Ovary (tissue), 9 donors: ENCODE results near the gene EPG5. TPM values are rescaled to one million over a fixed set of nuclear protein-coding genes. Genes with fewer than 3 reads are reported as not detected.

Source experiments
- DNase-seq, 5 donors: peaks; one replicate each; pipeline ENCODE4 v3.0.0-alpha.2; 2019 to 2020
- H3K27ac ChIP-seq, 2 donors: fragments of 200-600 bp; one replicate each; pipeline versions ENCODE4 v1.5.1 to v1.8.0; 2019 to 2022
- H3K27me3 ChIP-seq: fragments of 200-600 bp; one replicate; pipeline ENCODE4 v1.8.0; 2022
- H3K36me3 ChIP-seq: fragments of 200-600 bp; sonication (generic); one replicate; pipeline ENCODE4 v1.5.1; 2019
- H3K4me1 ChIP-seq: one replicate; pipeline ENCODE4 v1.8.1; 2013; ENCODE audit warnings: mild to moderate bottlenecking, moderate library complexity; ENCODE audit not compliant: insufficient read depth
- H3K4me3 ChIP-seq: fragments of 200-600 bp; sonication (generic); one replicate; pipeline ENCODE4 v1.5.1; 2017
- H3K9me3 ChIP-seq, 2 donors: fragments of 200-600 bp in 1 of 2; sonication (generic) in 1 of 2; one replicate each; pipeline versions ENCODE4 v1.5.1 to v1.8.1; 2013 to 2019; ENCODE audit warnings: mild to moderate bottlenecking in 1 of 2, moderate library complexity in 1 of 2
- EP300 ChIP-seq: sonication (generic); formaldehyde crosslinking; IDR thresholded peaks from one replicate; pipeline ENCODE4 v1.6.1; 2017; ENCODE audit warnings: antibody characterized with exemption
- POLR2A ChIP-seq: fragments of 450-650 bp; IDR thresholded peaks from one replicate; pipeline ENCODE4 v1.6.1; 2017; ENCODE audit warnings: antibody characterized with exemption, mild to moderate bottlenecking, moderate library complexity
- WGBS, 3 donors: extraction: QIAGEN DNeasy Blood & Tissue Kit in 1 of 3; methylation state at CpG; one replicate each; pipeline versions ENCODE4 v1.1.5 to v1.1.7; 2013 to 2017; 5-methylcytosine and 5-hydroxymethylcytosine counted together
- intact Hi-C, 4 donors: fragments of 100-400 bp; cut with DNase I; formaldehyde crosslinking; loops; one replicate each; pipeline versions ENCODE4 v1.11.0 to v1.15.1; 2022 to 2023
- polyA plus RNA-seq, 2 donors: library from polyadenylated mRNA; stranded (reverse); fragments of 200-250 nt in 1 of 2; fragments of 350-450 nt in 1 of 2; fragmentation: Illumina TruSeq in 1 of 2; extraction: RNeasy Lipid Tissue Mini Kit (QIAGEN cat#74804) in 1 of 2; gene quantifications; one replicate each; pipeline ENCODE4 v1.2.3, GENCODE V29; 2013 to 2014
- total RNA-seq, 7 donors: library from RNA; depleted of rRNA in 2 of 7; stranded (reverse); fragments of >200 nt in 2 of 7; fragmentation: NEBNext Ultra II Directional in 3 of 7; extraction: Animal tissue kit (Norgen Biotek cat#: 25700) in 3 of 7; gene quantifications; one replicate each; pipeline versions ENCODE4 v1.1.0 to v1.2.4, GENCODE V29; 2016 to 2023
- TF ChIP-seq, protein P1 (sequence below), 3 donors: fragments of 450-650 bp in 2 of 3; fragments of 200-600 bp in 1 of 3; IDR thresholded peaks; one replicate each; pipeline versions ENCODE4 v1.5.1 to v1.8.0; 2016 to 2022; ENCODE audit warnings: antibody characterized with exemption in 3 of 3, mild to moderate bottlenecking in 1 of 3
- donor health status: DM: no; HTN: no; CAD: no; lungs with moderate emphysema.
- donor health status: DM: no; HTN: no; CAD: no.
- donor health status: Bipolar disorder and iron deficiency.
- donor health status: DM: yes; HTN: yes; CAD: no.
- donor health status: DM: no; HTN: no; CAD: no.
- donor health status: DM: yes; HTN: yes; CAD: no.

Gene EPG5
- total and polyA plus RNA-seq, 9 donors = 8.9 to 28.4 (median 21.2) TPM

- H3K4me3 ChIP-seq = no peak overlapping the region
- whole genome bisulfite sequencing, 3 donors = 76 to 77% (median 76%) methylated on average over 3 of the region's 3 CpGs
- no peak overlapping the region for H3K27ac ChIP-seq
- TF ChIP-seq, protein P1, sequence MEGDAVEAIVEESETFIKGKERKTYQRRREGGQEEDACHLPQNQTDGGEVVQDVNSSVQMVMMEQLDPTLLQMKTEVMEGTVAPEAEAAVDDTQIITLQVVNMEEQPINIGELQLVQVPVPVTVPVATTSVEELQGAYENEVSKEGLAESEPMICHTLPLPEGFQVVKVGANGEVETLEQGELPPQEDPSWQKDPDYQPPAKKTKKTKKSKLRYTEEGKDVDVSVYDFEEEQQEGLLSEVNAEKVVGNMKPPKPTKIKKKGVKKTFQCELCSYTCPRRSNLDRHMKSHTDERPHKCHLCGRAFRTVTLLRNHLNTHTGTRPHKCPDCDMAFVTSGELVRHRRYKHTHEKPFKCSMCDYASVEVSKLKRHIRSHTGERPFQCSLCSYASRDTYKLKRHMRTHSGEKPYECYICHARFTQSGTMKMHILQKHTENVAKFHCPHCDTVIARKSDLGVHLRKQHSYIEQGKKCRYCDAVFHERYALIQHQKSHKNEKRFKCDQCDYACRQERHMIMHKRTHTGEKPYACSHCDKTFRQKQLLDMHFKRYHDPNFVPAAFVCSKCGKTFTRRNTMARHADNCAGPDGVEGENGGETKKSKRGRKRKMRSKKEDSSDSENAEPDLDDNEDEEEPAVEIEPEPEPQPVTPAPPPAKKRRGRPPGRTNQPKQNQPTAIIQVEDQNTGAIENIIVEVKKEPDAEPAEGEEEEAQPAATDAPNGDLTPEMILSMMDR (IDR thresholded peaks at IDR 0.05) = no peak
- no peak for TF ChIP-seq EP300
- TF ChIP-seq POLR2A = no peak
- no peaks in the 10 kb centered on the region for H3K27me3 ChIP-seq
- intact Hi-C loops = no loop called here
- no peaks in the 10 kb centered on the region for H3K4me1 ChIP-seq
- no peak for DNase-seq
- H3K36me3 ChIP-seq = no peaks in the 10 kb centered on the region
- no peaks in the 10 kb centered on the region for H3K9me3 ChIP-seq
Observed at GRCh38 chr18:45935591-45936335, 31.4 kb downstream of the EPG5 start.

- no peak for TF ChIP-seq EP300
- TF ChIP-seq POLR2A = no peak
- TF ChIP-seq, protein P1 (IDR thresholded peaks at IDR 0.05) = no peak
- DNase-seq = no peak
- Histone ChIP-seq H3K4me3 (no peak overlapping the region), H3K27ac (no peak overlapping the region), H3K27me3 (no peaks in the 10 kb centered on the region), H3K4me1 (no peaks in the 10 kb centered on the region), H3K9me3 (no peaks in the 10 kb centered on the region), H3K36me3 (no peaks in the 10 kb centered on the region)
- 79 to 86% (median 86%) methylated on average over 3 of the region's 3 CpGs for WGBS, 3 donors
- intact Hi-C loops = no loop called here
Observed at GRCh38 chr18:45932708-45933107, 34.4 kb downstream of the EPG5 start.

- no peaks in the 10 kb centered on the region for H3K4me1 ChIP-seq
- DNase-seq = no peak
- H3K27ac ChIP-seq = no peak overlapping the region
- intact Hi-C loops = no loop called here
- no peak for TF ChIP-seq POLR2A
- no peak for TF ChIP-seq EP300
- TF ChIP-seq, protein P1 (IDR thresholded peaks at IDR 0.05) = no peak
- H3K9me3 ChIP-seq = no peaks in the 10 kb centered on the region
- no peak overlapping the region for H3K4me3 ChIP-seq
- H3K27me3 ChIP-seq = no peaks in the 10 kb centered on the region
- 94 to 96% (median 94%) methylated on average over 2 of the region's 2 CpGs for WGBS, 3 donors
- no peaks in the 10 kb centered on the region for H3K36me3 ChIP-seq
Observed at GRCh38 chr18:45930963-45931362, 36.2 kb downstream of the EPG5 start.

DNA sequence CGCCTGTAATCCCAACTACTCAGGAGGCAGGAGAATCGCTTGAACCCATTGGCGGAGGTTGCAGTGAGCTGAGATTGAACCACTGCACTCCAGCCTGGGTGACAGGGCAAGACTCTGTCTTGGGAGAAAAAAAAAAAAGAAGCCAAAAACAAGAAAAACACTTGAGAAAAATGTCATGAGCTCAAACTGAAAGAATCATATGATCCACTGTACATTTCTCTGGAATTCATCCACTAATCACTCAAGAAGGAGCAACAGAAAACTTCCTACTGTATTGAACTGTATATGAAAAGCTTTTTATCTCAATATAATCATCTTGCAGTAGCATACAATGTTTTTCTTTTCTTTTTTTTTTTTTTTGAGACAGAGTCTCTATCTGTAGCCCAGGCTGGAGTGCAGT is 40.4 kb downstream of the EPG5 start:
- H3K9me3 ChIP-seq = no peaks in the 10 kb centered on the region
- no peak overlapping the region for H3K27ac ChIP-seq
- no peaks in the 10 kb centered on the region for H3K36me3 ChIP-seq
- DNase-seq = no peak
- TF ChIP-seq POLR2A = no peak
- TF ChIP-seq, protein P1 (IDR thresholded peaks at IDR 0.05) = no peak
- no peak for TF ChIP-seq EP300
- intact Hi-C loops = no loop called here
- no peak overlapping the region for H3K4me3 ChIP-seq
- no peaks in the 10 kb centered on the region for H3K4me1 ChIP-seq
- no peaks in the 10 kb centered on the region for H3K27me3 ChIP-seq
- WGBS, 3 donors = 96 to 100% (median 100%) methylated on average over 3 of the region's 3 CpGs
